ENCODE data around the gene C21orf58. TPM values are rescaled to one million over a fixed set of nuclear protein-coding genes. Genes with fewer than 3 reads are reported as not detected.

The C21orf58 gene
- total RNA-seq: 2.8 and 3.7 TPM in 2 replicates

DNA sequence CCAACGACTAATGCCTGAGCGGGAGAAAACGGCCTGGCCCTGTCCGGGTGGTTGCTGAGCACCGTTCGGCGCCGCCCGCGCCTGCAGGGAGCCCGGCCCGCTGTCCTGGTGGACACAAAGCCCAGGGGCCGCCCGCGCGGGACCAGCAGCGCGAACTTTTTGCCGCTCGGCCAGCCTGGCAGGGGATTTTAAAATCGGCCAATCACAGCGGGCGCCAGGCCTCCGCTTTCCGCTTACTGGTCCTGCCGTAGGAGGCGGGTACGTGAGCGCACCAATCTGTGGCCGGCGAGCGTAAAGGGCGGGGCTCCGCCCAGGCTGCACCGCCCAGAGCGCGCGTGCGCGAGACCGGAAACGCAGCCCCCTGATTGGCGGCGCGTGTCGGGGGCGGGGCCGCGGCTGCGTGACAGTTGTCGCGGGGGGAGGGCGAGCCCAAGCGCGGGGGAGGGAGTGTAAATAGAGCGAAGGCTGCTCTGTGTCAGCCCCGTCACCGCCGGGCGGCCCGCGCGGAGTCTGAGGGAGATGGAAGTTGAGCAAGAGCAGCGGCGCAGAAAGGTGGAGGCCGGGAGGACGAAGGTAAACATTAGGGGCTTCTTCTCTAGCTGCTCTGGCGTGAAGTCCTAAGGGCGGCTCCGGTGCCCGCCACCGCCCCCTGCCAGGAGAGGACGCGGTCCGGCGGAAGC is at the start of gene C21orf58, which contains the start of gene PCNT:
Gene C21orf58, minus strand, starts transcription at position 161 of the 680 bp plus-strand sequence. CDS start 1,132 bp downstream, outside the sequence.
Gene PCNT, plus strand, starts transcription at position 447 of the 680 bp plus-strand sequence. Its CDS starts 73 bp downstream, at position 520.

DNA sequence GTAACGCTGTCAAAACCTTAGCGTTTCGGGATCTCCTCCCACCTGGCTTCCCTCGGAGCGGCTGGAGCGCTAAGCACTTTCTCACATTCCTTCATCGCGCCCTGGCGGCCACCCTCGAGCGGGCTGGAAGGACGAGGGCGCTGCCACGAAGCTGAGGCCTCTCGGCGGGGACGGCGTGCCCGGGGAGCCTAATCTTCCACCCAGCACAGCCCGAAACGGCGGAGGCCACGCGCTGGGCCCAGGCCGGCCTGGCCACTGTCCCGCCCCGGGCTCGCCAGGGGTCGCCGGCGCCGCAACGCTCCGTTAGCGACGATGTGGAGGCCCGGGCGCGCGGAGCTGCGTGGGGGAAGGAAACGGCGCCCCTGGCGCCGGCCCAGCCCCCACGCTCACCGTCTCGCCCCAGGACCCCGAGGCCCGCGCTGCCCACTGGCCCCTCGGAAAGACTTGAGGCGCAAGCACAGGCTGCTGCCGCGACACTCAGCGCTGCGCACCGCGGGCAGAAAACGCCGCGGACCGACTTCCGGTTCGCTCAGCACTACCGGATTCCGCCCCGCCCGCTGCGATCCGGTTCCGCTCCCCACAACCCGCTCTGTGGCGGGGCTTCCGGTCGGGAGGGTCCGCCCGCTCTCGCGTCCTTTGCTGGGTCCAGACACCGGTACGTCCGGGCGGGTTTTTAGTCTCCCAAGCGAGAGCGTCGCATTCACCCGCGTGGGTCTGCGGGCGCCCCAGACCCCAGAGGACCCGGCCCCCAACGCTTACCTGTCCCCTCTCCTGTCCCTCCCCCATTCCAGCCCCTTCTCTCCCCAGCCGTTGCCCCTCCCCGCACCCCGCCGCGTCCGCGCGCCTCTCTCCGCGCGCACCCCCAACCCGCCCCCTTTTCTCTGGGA is 37.7 kb downstream of the C21orf58 start, which contains the start of gene YBEY:
Gene YBEY, plus strand, starts transcription at position 582 of the 887 bp plus-strand sequence. CDS start 572 bp downstream, outside the sequence.

DNA sequence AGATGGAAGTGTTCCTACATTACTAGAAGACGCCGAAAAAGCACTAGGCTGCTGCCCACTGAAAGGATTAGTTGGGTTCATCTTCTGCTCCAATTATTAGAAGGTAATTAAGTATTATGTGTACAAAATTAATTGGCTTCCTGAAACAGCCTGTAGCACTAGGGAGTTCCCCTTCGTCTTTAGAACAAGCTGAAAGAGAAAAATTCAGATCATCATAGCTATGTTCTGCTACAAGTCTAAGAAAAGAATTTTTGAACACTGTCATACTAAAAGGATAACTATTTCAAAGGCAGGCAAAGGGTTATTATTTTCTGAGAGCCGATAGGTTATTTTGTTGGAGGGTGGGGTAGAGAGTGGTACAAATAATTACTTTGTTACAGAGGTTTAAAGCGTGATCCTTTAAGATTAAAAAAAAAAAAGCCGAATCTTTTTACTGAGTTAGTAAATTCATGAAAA is 38.4 kb downstream of the C21orf58 start, which contains the start of gene MCM3AP:
Gene MCM3AP, minus strand, starts transcription at position 406 of the 456 bp plus-strand sequence. Its CDS starts 325 bp downstream, at position 81.

Other genes with a start within 250 kb of the C21orf58 start
- gene COL6A2, start 225.8 kb downstream of the C21orf58 start, total RNA-seq: 1.1 and 69.6 TPM in 2 replicates
- 0.09 and 0.18 TPM in 2 replicates for gene FTCD, start 168.3 kb downstream of the C21orf58 start, total RNA-seq
- gene SPATC1L, start 139.4 kb downstream of the C21orf58 start, total RNA-seq: 4.0 and 6.7 TPM in 2 replicates
- gene LSS, start 95.1 kb downstream of the C21orf58 start, total RNA-seq: 32.6 and 34.8 TPM in 2 replicates
- 66.5 and 76.3 TPM in 2 replicates for gene MCM3AP, start 38.3 kb downstream of the C21orf58 start, total RNA-seq
- gene YBEY, start 37.5 kb downstream of the C21orf58 start, total RNA-seq: 4.6 and 10.8 TPM in 2 replicates
- gene PCNT, start 286 bp upstream of the C21orf58 start, total RNA-seq: 20.6 and 24.3 TPM in 2 replicates
- gene DIP2A, start 135.0 kb upstream of the C21orf58 start, total RNA-seq: 26.6 and 38.4 TPM in 2 replicates

All from endothelial cell of coronary artery (primary cell).